Stomach (tissue), 19 donors: ENCODE data around the gene TBCC. TPM values are rescaled to one million over a fixed set of nuclear protein-coding genes. Genes with fewer than 3 reads are reported as not detected.
A peak's percentile ranks its signal among the peaks of the same experiment; 100 is the strongest.

ENCODE experiments used
- DNase-seq, 2 donors: peaks; one replicate each; pipeline versions ENCODE4 v3.0.0 to v3.0.0-alpha.2; 2013 to 2019
- H3K27ac ChIP-seq, 5 donors: fragments of 200-600 bp in 4 of 5; sonication (generic) in 4 of 5; one replicate each; pipeline ENCODE4 v1.5.1; 2013 to 2019; ENCODE audit warnings: mild to moderate bottlenecking in 1 of 5, moderate library complexity in 1 of 5
- H3K27me3 ChIP-seq, 3 donors: fragments of 200-600 bp; sonication (generic); one replicate each; pipeline ENCODE4 v1.5.1; 2017 to 2019; ENCODE audit warnings: mixed run types in 1 of 3
- H3K36me3 ChIP-seq, 4 donors: fragments of 200-600 bp; sonication (generic); 1 replicate in 3 of 4; 2 replicates in 1 of 4; pipeline ENCODE4 v1.5.1; 2016 to 2019
- H3K4me1 ChIP-seq, 4 donors: fragments of 200-600 bp; sonication (generic); one replicate each; pipeline ENCODE4 v1.5.1; 2016 to 2019
- H3K4me3 ChIP-seq, 4 donors: fragments of 200-600 bp; sonication (generic) in 3 of 4; one replicate each; pipeline ENCODE4 v1.5.1; 2016 to 2019; ENCODE audit warnings: mild to moderate bottlenecking in 1 of 4
- H3K9me3 ChIP-seq, 4 donors: fragments of 200-600 bp; sonication (generic); one replicate each; pipeline ENCODE4 v1.5.1; 2016 to 2019
- EP300 ChIP-seq: sonication (generic); formaldehyde crosslinking; IDR thresholded peaks from one replicate; pipeline ENCODE4 v1.6.1; 2017; ENCODE audit warnings: antibody characterized with exemption
- POLR2A ChIP-seq, 4 donors: fragments of 450-650 bp; IDR thresholded peaks; one replicate each; pipeline ENCODE4 v1.6.1; 2016; ENCODE audit warnings: antibody characterized with exemption in 4 of 4, control low read depth in 2 of 4, mild to moderate bottlenecking in 1 of 4, moderate library complexity in 1 of 4
- POLR2AphosphoS5 ChIP-seq, 3 donors: sonication (generic); formaldehyde crosslinking; IDR thresholded peaks; one replicate each; pipeline ENCODE4 v1.6.1; 2016; ENCODE audit warnings: antibody characterized with exemption in 3 of 3
- WGBS, 5 donors: extraction: QIAGEN DNeasy Blood & Tissue Kit in 3 of 5; methylation state at CpG; one replicate each; pipeline versions ENCODE4 v1.1.5 to v1.1.7; 2013 to 2018; 5-methylcytosine and 5-hydroxymethylcytosine counted together
- intact Hi-C: fragments of 100-400 bp; cut with DNase I; formaldehyde crosslinking; loops from one replicate; pipeline ENCODE4 v1.15.1; 2023; ENCODE audit warnings: low total_unique reads
- long read RNA-seq, 10 donors: transcript quantifications; one replicate each; lab custom pipeline, GENCODE V29; 2026
- polyA plus RNA-seq, 3 donors: library from polyadenylated mRNA; stranded (reverse); fragments of 200-250 nt; gene quantifications; one replicate each; pipeline ENCODE4 v1.2.3, GENCODE V29; 2013
- total RNA-seq, 5 donors: library from RNA; depleted of rRNA; stranded (reverse); fragments of >200 nt; gene quantifications; one replicate each; pipeline versions ENCODE4 v1.1.0 to v1.2.3, GENCODE V29; 2014 to 2016
- TF ChIP-seq, protein P1 (sequence below), 7 experiments: fragments of 450-650 bp in 4 of 7; fragments of 200-600 bp in 3 of 7; sonication (generic) in 3 of 7; IDR thresholded peaks; one replicate each; pipeline ENCODE4 v1.5.1; 2016 to 2019; ENCODE audit warnings: antibody characterized with exemption in 7 of 7, control low read depth in 2 of 7, mild to moderate bottlenecking in 1 of 7
- donor health status: healthy with polysubstance abuse.
- donor health status: Bipolar disorder and iron deficiency.
- donor health status: healthy.

TBCC gene, protein sequence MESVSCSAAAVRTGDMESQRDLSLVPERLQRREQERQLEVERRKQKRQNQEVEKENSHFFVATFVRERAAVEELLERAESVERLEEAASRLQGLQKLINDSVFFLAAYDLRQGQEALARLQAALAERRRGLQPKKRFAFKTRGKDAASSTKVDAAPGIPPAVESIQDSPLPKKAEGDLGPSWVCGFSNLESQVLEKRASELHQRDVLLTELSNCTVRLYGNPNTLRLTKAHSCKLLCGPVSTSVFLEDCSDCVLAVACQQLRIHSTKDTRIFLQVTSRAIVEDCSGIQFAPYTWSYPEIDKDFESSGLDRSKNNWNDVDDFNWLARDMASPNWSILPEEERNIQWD
- 10 to 100 TPM; 14.2 to 33.0 (median 15.2) TPM for total RNA-seq
- 10 to 100 TPM; 16.9 to 24.6 (median 19.6) TPM for polyA plus RNA-seq
- long read RNA-seq, donor 1, transcript TBCC-201 (1 exons, 1,616 nt): major isoform, 10 of 10 reads
- long read RNA-seq, donor 1, partial matches to known transcripts: 0 of 10 reads
- long read RNA-seq, donor 1, other reads (novel, unspliced or antisense): 0 of 10 reads
- long read RNA-seq, donor 2, transcript TBCC-201 (1 exons, 1,616 nt): major isoform, 14 of 14 reads
- long read RNA-seq, donor 2, partial matches to known transcripts: 0 of 14 reads
- long read RNA-seq, donor 2, other reads (novel, unspliced or antisense): 0 of 14 reads
- long read RNA-seq, donor 3, partial matches to known transcripts: 0 of 4 reads
- long read RNA-seq, donor 3, other reads (novel, unspliced or antisense): 0 of 4 reads
- long read RNA-seq, donor 4: 0 reads
- long read RNA-seq, donor 5, transcript TBCC-201 (1 exons, 1,616 nt): major isoform, 9 of 9 reads
- long read RNA-seq, donor 5, partial matches to known transcripts: 0 of 9 reads
- long read RNA-seq, donor 5, other reads (novel, unspliced or antisense): 0 of 9 reads
- long read RNA-seq, donor 6, transcript TBCC-201 (1 exons, 1,616 nt): major isoform, 18 of 18 reads
- long read RNA-seq, donor 6, partial matches to known transcripts: 0 of 18 reads
- long read RNA-seq, donor 6, other reads (novel, unspliced or antisense): 0 of 18 reads
- long read RNA-seq, donor 7, transcript TBCC-201 (1 exons, 1,616 nt): major isoform, 18 of 18 reads
- long read RNA-seq, donor 7, partial matches to known transcripts: 0 of 18 reads
- long read RNA-seq, donor 7, other reads (novel, unspliced or antisense): 0 of 18 reads
- long read RNA-seq, donor 8, transcript TBCC-201 (1 exons, 1,616 nt): major isoform, 6 of 6 reads
- long read RNA-seq, donor 8, partial matches to known transcripts: 0 of 6 reads
- long read RNA-seq, donor 8, other reads (novel, unspliced or antisense): 0 of 6 reads
- long read RNA-seq, donor 9, transcript TBCC-201 (1 exons, 1,616 nt): major isoform, 11 of 11 reads
- long read RNA-seq, donor 9, partial matches to known transcripts: 0 of 11 reads
- long read RNA-seq, donor 9, other reads (novel, unspliced or antisense): 0 of 11 reads
- long read RNA-seq, donor 10, partial matches to known transcripts: 0 of 3 reads
- long read RNA-seq, donor 10, other reads (novel, unspliced or antisense): 0 of 3 reads

DNA sequence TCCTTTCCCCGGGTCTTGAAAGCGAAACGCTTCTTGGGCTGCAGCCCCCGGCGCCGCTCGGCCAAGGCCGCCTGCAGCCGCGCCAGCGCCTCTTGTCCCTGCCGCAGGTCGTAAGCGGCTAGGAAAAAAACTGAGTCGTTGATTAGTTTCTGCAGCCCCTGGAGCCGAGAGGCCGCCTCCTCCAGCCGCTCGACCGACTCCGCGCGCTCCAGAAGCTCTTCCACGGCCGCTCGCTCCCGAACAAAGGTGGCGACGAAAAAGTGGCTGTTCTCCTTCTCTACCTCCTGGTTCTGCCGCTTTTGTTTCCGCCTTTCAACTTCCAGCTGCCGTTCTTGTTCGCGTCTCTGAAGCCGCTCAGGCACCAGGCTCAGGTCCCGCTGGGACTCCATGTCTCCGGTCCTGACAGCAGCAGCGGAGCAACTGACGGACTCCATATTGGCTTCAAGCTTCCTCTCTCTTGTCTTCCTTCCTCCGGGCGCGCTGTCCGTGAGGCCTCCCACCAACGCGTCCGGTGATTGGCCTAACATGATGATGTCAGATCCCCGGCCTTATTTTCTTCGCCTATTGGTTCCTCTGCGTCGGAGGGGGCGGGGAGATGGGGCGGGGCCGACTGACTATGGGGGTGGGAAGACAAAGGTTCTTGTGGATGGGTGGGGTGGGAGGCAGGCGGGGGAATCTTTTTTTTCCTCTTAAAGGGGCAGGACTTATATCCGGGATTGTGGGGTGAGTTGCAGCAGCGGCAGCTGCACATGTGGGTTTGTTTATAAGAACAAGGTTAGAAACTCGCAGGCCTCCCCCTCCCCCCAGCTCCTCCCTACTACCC lies at the start of gene TBCC:
TBCC (minus strand) TSS at position 464 of the 823 bp plus-strand sequence; CDS start at position 434, 30 bp downstream.
- peak within 1 kb of the TSS; percentile 66 to 99 (median 84) for H3K4me3 ChIP-seq
- no peaks in the 10 kb centered on the region for H3K9me3 ChIP-seq
- H3K27me3 ChIP-seq: no peaks in the 10 kb centered on the region
- 0 to 1% (median 0%) methylated on average over 41 to 57 of the region's 57 CpGs for WGBS, 5 donors
- H3K36me3 ChIP-seq: no peaks in the 10 kb centered on the region
- TF ChIP-seq POLR2A (IDR thresholded peaks at IDR 0.05) (peak in 2 of 4 donors; percentile 92 to 94), POLR2AphosphoS5 (IDR thresholded peaks at IDR 0.05) (peak; percentile 96 to 99 (median 99)), EP300 (no peak)
- TF ChIP-seq, protein P1, sequence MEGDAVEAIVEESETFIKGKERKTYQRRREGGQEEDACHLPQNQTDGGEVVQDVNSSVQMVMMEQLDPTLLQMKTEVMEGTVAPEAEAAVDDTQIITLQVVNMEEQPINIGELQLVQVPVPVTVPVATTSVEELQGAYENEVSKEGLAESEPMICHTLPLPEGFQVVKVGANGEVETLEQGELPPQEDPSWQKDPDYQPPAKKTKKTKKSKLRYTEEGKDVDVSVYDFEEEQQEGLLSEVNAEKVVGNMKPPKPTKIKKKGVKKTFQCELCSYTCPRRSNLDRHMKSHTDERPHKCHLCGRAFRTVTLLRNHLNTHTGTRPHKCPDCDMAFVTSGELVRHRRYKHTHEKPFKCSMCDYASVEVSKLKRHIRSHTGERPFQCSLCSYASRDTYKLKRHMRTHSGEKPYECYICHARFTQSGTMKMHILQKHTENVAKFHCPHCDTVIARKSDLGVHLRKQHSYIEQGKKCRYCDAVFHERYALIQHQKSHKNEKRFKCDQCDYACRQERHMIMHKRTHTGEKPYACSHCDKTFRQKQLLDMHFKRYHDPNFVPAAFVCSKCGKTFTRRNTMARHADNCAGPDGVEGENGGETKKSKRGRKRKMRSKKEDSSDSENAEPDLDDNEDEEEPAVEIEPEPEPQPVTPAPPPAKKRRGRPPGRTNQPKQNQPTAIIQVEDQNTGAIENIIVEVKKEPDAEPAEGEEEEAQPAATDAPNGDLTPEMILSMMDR (IDR thresholded peaks at IDR 0.05): no peak
- peak within 1 kb of the TSS; percentile 89 to 97 (median 93) for H3K27ac ChIP-seq
- H3K4me1 ChIP-seq: peaks cover 19 to 50% (median 41%) of the 10 kb centered on the region in 4 donors
- intact Hi-C loops: no loop called here
- peak; percentile 97 to 99 for DNase-seq

- H3K9me3 ChIP-seq: no peaks in the 10 kb centered on the region
- TF ChIP-seq, protein P1 (IDR thresholded peaks at IDR 0.05): no peak
- no peaks in the 10 kb centered on the region for H3K27me3 ChIP-seq
- WGBS, 5 donors: 96 to 100% (median 98%) methylated on average over 1 of the region's 1 CpG
- H3K4me1 ChIP-seq: peaks cover 2 to 37% (median 20%) of the 10 kb centered on the region in 4 donors
- no peak for DNase-seq
- no peak overlapping the region for H3K4me3 ChIP-seq
- no peak overlapping the region for H3K27ac ChIP-seq
- intact Hi-C loops: no loop called here
- H3K36me3 ChIP-seq: no peaks in the 10 kb centered on the region
Measured at GRCh38 chr6:42795651-42796050, 49.7 kb upstream of the TBCC start.

GRCh38 chr6:42791706-42792320 lies 45.9 kb upstream of the TBCC start:
- Histone ChIP-seq H3K9me3 (no peaks in the 10 kb centered on the region), H3K36me3 (no peaks in the 10 kb centered on the region), H3K4me3 (no peak overlapping the region), H3K27ac (peak overlapping the region in 4 of 5 donors; percentile 43 to 75 (median 55)), H3K27me3 (no peaks in the 10 kb centered on the region), H3K4me1 (peaks cover 28 to 60% (median 46%) of the 10 kb centered on the region in 4 donors)
- TF ChIP-seq EP300: no peak
- TF ChIP-seq, protein P1 (IDR thresholded peaks at IDR 0.05): no peak
- no peak for TF ChIP-seq POLR2AphosphoS5 (IDR thresholded peaks at IDR 0.05)
- no peak for TF ChIP-seq POLR2A (IDR thresholded peaks at IDR 0.05)
- WGBS, 5 donors: 77 to 91% (median 85%) methylated on average over 3 of the region's 3 CpGs
- intact Hi-C loops: no loop called here
- no peak for DNase-seq
